K562 treated with DMSO at 1 percent for 24 hours (cell line): Measurements from ENCODE around the gene SYNPO2L. TPM values are rescaled to one million over a fixed set of nuclear protein-coding genes. Genes with fewer than 3 reads are reported as not detected.

Experiments used
- total RNA-seq: library from RNA; unstranded; fragments of 300-600 nt; gene quantifications from 2 replicates; pipeline ENCODE4 v1.2.3, GENCODE V29; 2022; ENCODE audit warnings: low read depth; ENCODE audit not compliant: insufficient read depth

Gene SYNPO2L
- total RNA-seq = not detected in 2 replicates

DNA sequence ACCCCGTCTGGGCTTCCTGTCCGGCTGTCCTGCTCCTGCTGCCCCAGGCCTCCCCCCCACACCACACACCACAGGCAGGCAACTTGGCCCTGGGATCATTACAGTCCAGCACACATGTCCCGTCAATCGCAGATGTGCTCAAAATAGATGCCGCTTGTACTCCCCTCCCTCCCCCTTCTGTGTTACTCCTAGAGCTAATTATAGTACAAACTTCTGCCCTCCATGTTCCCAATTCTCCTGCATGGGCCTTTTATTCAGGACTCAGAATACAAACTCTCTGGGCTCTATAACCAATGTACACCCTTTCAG lies at the start of gene SYNPO2L:
Gene SYNPO2L, minus strand, starts transcription at position 40 of the 309 bp plus-strand sequence. CDS start 107 bp downstream, outside the sequence.

DNA sequence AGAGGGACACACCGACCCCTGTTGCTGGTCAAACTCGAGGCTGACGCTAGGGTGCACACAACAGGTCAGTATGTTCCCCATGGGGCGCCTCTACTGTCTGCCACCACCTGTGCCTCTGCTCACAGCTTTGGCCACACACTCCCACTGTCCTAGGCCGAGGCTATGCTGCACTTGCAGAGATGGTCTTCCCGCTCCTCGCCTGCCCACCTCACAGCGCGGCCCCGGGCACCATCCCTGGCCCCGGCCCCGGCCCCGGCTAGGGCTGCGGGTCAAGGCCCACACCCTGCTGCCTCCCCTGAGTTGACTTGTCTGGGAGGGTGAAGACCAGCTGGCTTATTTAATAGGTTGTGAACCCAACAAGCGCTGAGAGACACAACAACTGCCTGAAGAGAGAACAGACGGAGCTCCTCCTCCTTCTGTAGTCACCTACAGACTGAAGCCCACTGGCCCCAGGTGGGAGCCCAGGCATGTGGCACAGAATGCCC lies 41.9 kb upstream of the SYNPO2L start, which contains the start of gene AGAP5:
Gene AGAP5, minus strand, starts transcription at position 435 of the 485 bp plus-strand sequence. Its CDS starts 354 bp downstream, at position 81.

GRCh38 chr10:73641328-73642060 lies 14.3 kb downstream of the SYNPO2L start, which contains the start of gene MYOZ1:
MYOZ1 (minus strand) TSS chr10:73641474; CDS start chr10:73640017, 1,457 bp downstream.

Other genes starting within 250 kb of the SYNPO2L start
- 96.4 and 114 TPM in 2 replicates for gene ANXA7, start 242.0 kb downstream of the SYNPO2L start, total RNA-seq
- gene MSS51, start 222.5 kb downstream of the SYNPO2L start, total RNA-seq = 1.2 and 1.4 TPM in 2 replicates
- gene PPP3CB, start 160.0 kb downstream of the SYNPO2L start, total RNA-seq = 15.2 and 15.4 TPM in 2 replicates
- gene USP54, start 64.7 kb downstream of the SYNPO2L start, total RNA-seq = 14.7 and 14.9 TPM in 2 replicates
- not detected in 2 replicates for gene MYOZ1, start 14.6 kb downstream of the SYNPO2L start, total RNA-seq
- gene AGAP5, start 42.1 kb upstream of the SYNPO2L start, total RNA-seq = 4.9 and 7.3 TPM in 2 replicates
- 154 and 159 TPM in 2 replicates for gene SEC24C, start 88.3 kb upstream of the SYNPO2L start, total RNA-seq
- gene CHCHD1, start 126.0 kb upstream of the SYNPO2L start, total RNA-seq = 76.7 and 81.4 TPM in 2 replicates
- 126 and 138 TPM in 2 replicates for gene ZSWIM8, start 129.6 kb upstream of the SYNPO2L start, total RNA-seq
- 70.1 and 70.2 TPM in 2 replicates for gene NDST2, start 155.6 kb upstream of the SYNPO2L start, total RNA-seq
- 51.3 and 52.7 TPM in 2 replicates for gene CAMK2G, start 218.5 kb upstream of the SYNPO2L start, total RNA-seq